CD14-positive monocyte (primary cell): ENCODE results near the gene TMEM158. TPM values are rescaled to one million over a fixed set of nuclear protein-coding genes. Genes with fewer than 3 reads are reported as not detected.

Experiments used
- DNase-seq, 3 donors: peaks; one replicate each; pipeline ENCODE4 v3.0.0-alpha.2; 2011 to 2022
- H2AFZ ChIP-seq: 2 replicates; pipeline ENCODE4 v1.6.0; 2012; ENCODE audit warnings: mild to moderate bottlenecking, low read depth, low read length, inconsistent platforms; ENCODE audit not compliant: insufficient read depth, poor library complexity, severe bottlenecking
- H3K27ac ChIP-seq, 2 donors: 1 replicate in 1 of 2; 2 replicates in 1 of 2; pipeline ENCODE4 v1.5.1; 2012 to 2013; ENCODE audit warnings: low read length in 2 of 2, control low read depth in 1 of 2, inconsistent platforms in 1 of 2, low read depth in 1 of 2, mild to moderate bottlenecking in 1 of 2
- H3K27me3 ChIP-seq, 2 donors: one replicate each; pipeline versions ENCODE4 v1.6.0 to v1.6.1; 2011 to 2013; ENCODE audit warnings: low read length in 2 of 2; ENCODE audit not compliant: control insufficient read depth in 2 of 2, insufficient read depth in 2 of 2
- H3K36me3 ChIP-seq, 2 donors: replicated peaks in 1 of 2; 1 replicate in 1 of 2; 2 replicates in 1 of 2; pipeline versions ENCODE4 v1.5.1 to v1.6.1; 2012 to 2013; ENCODE audit warnings: low read length in 2 of 2, control low read depth in 1 of 2, inconsistent platforms in 1 of 2, mild to moderate bottlenecking in 1 of 2; ENCODE audit not compliant: insufficient read depth in 2 of 2, control insufficient read depth in 1 of 2
- H3K4me1 ChIP-seq, 2 donors: 1 replicate in 1 of 2; 2 replicates in 1 of 2; pipeline versions ENCODE4 v1.5.1 to v1.6.1; 2012 to 2013; ENCODE audit warnings: low read length in 2 of 2, control low read depth in 1 of 2, inconsistent platforms in 1 of 2, mild to moderate bottlenecking in 1 of 2, moderate library complexity in 1 of 2; ENCODE audit not compliant: insufficient read depth in 2 of 2, control insufficient read depth in 1 of 2
- H3K4me2 ChIP-seq: replicated peaks from 2 replicates; pipeline ENCODE3; 2012; ENCODE audit warnings: low read length, moderate library complexity, mild to moderate bottlenecking; ENCODE audit not compliant: poor library complexity, severe bottlenecking; ENCODE audit errors: extremely low read depth
- H3K4me3 ChIP-seq, 3 experiments: fragments of 200-600 bp in 1 of 3; sonication (generic) in 1 of 3; replicated peaks in 1 of 3; 1 replicate in 2 of 3; 2 replicates in 1 of 3; pipeline ENCODE4 v1.5.1; 2011 to 2013; ENCODE audit warnings: low read length in 3 of 3, mild to moderate bottlenecking in 3 of 3, control low read depth in 2 of 3, low read depth in 2 of 3, inconsistent platforms in 1 of 3, moderate library complexity in 1 of 3
- H3K79me2 ChIP-seq: 2 replicates; pipeline ENCODE4 v1.6.0; 2012; ENCODE audit warnings: mild to moderate bottlenecking, control low read depth, inconsistent platforms, low read length, moderate library complexity; ENCODE audit not compliant: insufficient read depth
- H3K9ac ChIP-seq: 2 replicates; pipeline ENCODE4 v1.6.0; 2017; ENCODE audit warnings: low read length, mild to moderate bottlenecking; ENCODE audit not compliant: insufficient read depth, poor library complexity, severe bottlenecking
- H3K9me3 ChIP-seq, 2 donors: replicated peaks in 1 of 2; 1 replicate in 1 of 2; 2 replicates in 1 of 2; pipeline versions ENCODE4 v1.5.1 to v1.6.1; 2012 to 2013; ENCODE audit warnings: low read length in 2 of 2, control low read depth in 1 of 2; ENCODE audit not compliant: control insufficient read depth in 1 of 2, insufficient read depth in 1 of 2
- H4K20me1 ChIP-seq: 2 replicates; pipeline ENCODE4 v1.6.0; 2012; ENCODE audit warnings: mild to moderate bottlenecking, low read length, control low read depth, moderate library complexity; ENCODE audit not compliant: insufficient read depth
- H3K27ac Mint-ChIP-seq, 7 donors: one replicate each; pipeline ENCODE4 v1.8.0; 2020; ENCODE audit warnings: mild to moderate bottlenecking in 7 of 7, mixed read lengths in 7 of 7, moderate library complexity in 6 of 7, inconsistent platforms in 2 of 7
- H3K27me3 Mint-ChIP-seq, 3 donors: one replicate each; pipeline ENCODE4 v1.8.0; 2021 to 2022; ENCODE audit warnings: low read depth in 3 of 3, mild to moderate bottlenecking in 3 of 3, mixed read lengths in 3 of 3, moderate library complexity in 3 of 3, inconsistent platforms in 1 of 3
- H3K36me3 Mint-ChIP-seq, 2 donors: one replicate each; pipeline ENCODE4 v1.8.0; 2020; ENCODE audit warnings: mixed read lengths in 2 of 2, inconsistent platforms in 1 of 2, mild to moderate bottlenecking in 1 of 2
- H3K4me1 Mint-ChIP-seq: one replicate; pipeline ENCODE4 v1.8.0; 2020; ENCODE audit warnings: mild to moderate bottlenecking, mixed read lengths
- H3K4me3 Mint-ChIP-seq, 2 donors: one replicate each; pipeline ENCODE4 v1.8.0; 2020; ENCODE audit warnings: mild to moderate bottlenecking in 2 of 2, mixed read lengths in 2 of 2, moderate library complexity in 1 of 2
- H3K9me3 Mint-ChIP-seq, 7 donors: one replicate each; pipeline ENCODE4 v1.8.0; 2020 to 2022; ENCODE audit warnings: mixed read lengths in 7 of 7, mild to moderate bottlenecking in 6 of 7, moderate library complexity in 6 of 7, inconsistent platforms in 2 of 7
- CTCF ChIP-seq: fragments of 200-600 bp; IDR thresholded peaks from one replicate; pipeline ENCODE4 v1.8.0; 2022; ENCODE audit warnings: antibody characterized with exemption, mild to moderate bottlenecking
- WGBS: methylation state at CpG from one replicate; pipeline ENCODE4 v1.1.5; 2013; ENCODE audit warnings: missing lambda C conversion rate; ENCODE audit not compliant: insufficient coverage; 5-methylcytosine and 5-hydroxymethylcytosine counted together
- intact Hi-C, 2 donors: fragments of 100-400 bp; cut with micrococcal nuclease; formaldehyde crosslinking; loops; one replicate each; pipeline versions ENCODE4 v1.15.0 to v1.15.1; 2023
- polyA plus RNA-seq, 3 donors: library from polyadenylated mRNA; depleted of rRNA in 1 of 3; unstranded in 2 of 3; stranded (reverse) in 1 of 3; fragments of 300-500 nt in 2 of 3; fragments of >200 nt in 1 of 3; fragmentation: Illumina TruSeq in 2 of 3; gene quantifications; 1 replicate in 2 of 3; 2 replicates in 1 of 3; pipeline ENCODE4 v1.2.3, GENCODE V29; 2012 to 2021

TMEM158 gene
- polyA plus RNA-seq, 3 donors: 0.19 to 0.88 TPM; not detected in 1

GRCh38 chr3:45204136-45204535, 22.0 kb downstream of the TMEM158 start:
- H3K9me3 Mint-ChIP-seq: peaks cover 0 to 5% (median 0%) of the 10 kb centered on the region in 7 donors
- Histone ChIP-seq H3K27ac (no peak overlapping the region), H3K9ac (no peak overlapping the region), H2AFZ (no peak overlapping the region), H3K79me2 (no peaks in the 10 kb centered on the region), H3K9me3 (no peaks in the 10 kb centered on the region), H3K4me2 (no peak overlapping the region), H3K4me1 (peaks cover 0 to 3% of the 10 kb centered on the region in 2 donors), H3K4me3 (no peak overlapping the region), H4K20me1 (no peaks in the 10 kb centered on the region), H3K36me3 (no peaks in the 10 kb centered on the region), H3K27me3 (no peaks in the 10 kb centered on the region)
- H3K27ac Mint-ChIP-seq: peak overlapping the region in 1 of 7 donors; percentile 8
- H3K27me3 Mint-ChIP-seq: peaks cover 0 to 6% (median 2%) of the 10 kb centered on the region in 3 donors
- no peak overlapping the region for H3K4me3 Mint-ChIP-seq
- H3K4me1 Mint-ChIP-seq: peaks cover 9% of the 10 kb centered on the region
- WGBS: 80% methylated on average over 1 of the region's 3 CpGs
- H3K36me3 Mint-ChIP-seq: no peaks in the 10 kb centered on the region
- peak in 1 of 3 donors; percentile 33 for DNase-seq
- intact Hi-C loops: loop anchor here in 1 of 2 donors (10.0 kb wide), 1 partner anchor 59 kb away; the partner anchor contains the start of gene CDCP1
- no peak for TF ChIP-seq CTCF

DNA sequence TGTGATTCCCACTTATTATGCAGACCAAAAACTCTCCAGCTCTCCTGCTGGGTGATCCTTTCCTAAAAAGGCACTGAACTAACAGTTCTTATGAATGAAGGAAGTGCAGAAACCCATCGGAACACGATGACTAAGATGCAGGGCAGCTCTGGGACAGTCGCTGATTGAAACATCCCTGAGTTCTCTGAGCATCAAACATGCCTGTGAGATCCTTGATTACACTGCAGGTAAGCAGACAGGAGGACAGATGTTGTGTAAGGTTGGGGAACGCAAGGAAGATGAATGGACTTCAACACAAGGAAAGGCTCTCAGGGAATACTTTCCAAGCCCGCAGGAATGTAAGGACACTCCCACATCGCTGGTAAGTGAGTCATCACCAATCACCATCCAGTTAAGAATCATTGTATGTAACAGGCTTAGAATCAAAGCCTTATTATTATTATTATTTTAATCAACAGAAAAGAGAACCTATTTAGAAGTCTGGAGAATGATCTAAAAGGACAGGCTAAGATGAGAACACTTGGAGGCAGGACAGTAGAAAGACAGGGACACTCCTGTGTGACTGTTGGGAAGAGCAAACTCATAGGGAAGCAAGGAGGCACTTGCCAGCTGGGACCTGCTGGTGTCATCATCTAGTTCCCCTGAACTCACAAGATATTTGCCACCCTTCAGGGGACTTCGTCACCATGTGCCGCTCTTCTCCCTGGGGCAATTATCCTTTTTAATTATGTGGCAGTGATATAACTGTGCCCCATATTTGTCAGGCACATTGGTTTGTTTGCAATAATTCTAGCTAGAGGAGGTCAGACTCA, 26.0 kb downstream of the TMEM158 start:
- intact Hi-C loops: loop anchor here in 1 of 2 donors (10.0 kb wide), 1 partner anchor 55 kb away; the partner anchor contains the start of gene CDCP1
- H3K79me2 ChIP-seq: no peaks in the 10 kb centered on the region
- WGBS: 86% methylated on average over 3 of the region's 8 CpGs
- no peaks in the 10 kb centered on the region for H3K4me1 ChIP-seq
- no peak overlapping the region for H3K9ac ChIP-seq
- H3K27me3 ChIP-seq: no peaks in the 10 kb centered on the region
- TF ChIP-seq CTCF: no peak
- DNase-seq: no peak
- no peak overlapping the region for H3K4me2 ChIP-seq
- Mint-ChIP-seq H3K27me3 (peaks cover 4 to 9% (median 5%) of the 10 kb centered on the region in 3 donors), H3K27ac (no peak overlapping the region), H3K9me3 (peaks cover 0 to 5% (median 0%) of the 10 kb centered on the region in 7 donors), H3K4me3 (no peak overlapping the region), H3K36me3 (no peaks in the 10 kb centered on the region), H3K4me1 (peaks cover 1% of the 10 kb centered on the region)
- no peaks in the 10 kb centered on the region for H4K20me1 ChIP-seq
- no peaks in the 10 kb centered on the region for H3K9me3 ChIP-seq
- no peak overlapping the region for H3K27ac ChIP-seq
- H2AFZ ChIP-seq: no peak overlapping the region
- H3K4me3 ChIP-seq: no peak overlapping the region
- no peaks in the 10 kb centered on the region for H3K36me3 ChIP-seq
